Endometrial microvascular endothelial cells (primary cell): ENCODE measurements around the gene WDFY2. TPM values are rescaled to one million over a fixed set of nuclear protein-coding genes. Genes with fewer than 3 reads are reported as not detected.
"Not testable (repeated sequence)": the region's sequence is repeated elsewhere in the genome, so short reads cannot be mapped to it uniquely, and the experiment has no call there.

Source experiments
- in situ Hi-C: cut with HindIII; loops from 2 replicates; pipeline ENCODE4 v1.10.0; 2017; ENCODE audit warnings: low sequenced_read_pairs, low pct_unique_long_range_greater_than_20kb; ENCODE audit errors: inconsistent ontology term
- total RNA-seq: library from RNA; depleted of rRNA; stranded (reverse); fragments of >200 nt; gene quantifications from one replicate; pipeline ENCODE4 v1.2.3, GENCODE V29; 2015; ENCODE audit errors: inconsistent ontology term

The WDFY2 gene
- 1.6 TPM for total RNA-seq

- in situ Hi-C loops, result no loop called here
These were observed at the start of gene WDFY2 for GRCh38 chr13:51583875-51584730. Gene WDFY2, plus strand, starts transcription at chr13:51584462. Its CDS starts 226 bp downstream, at chr13:51584688.

- in situ Hi-C loops, result no loop called here
These were observed 45.6 kb upstream of the WDFY2 start for GRCh38 chr13:51538591-51539179.

- in situ Hi-C loops, result no loop called here
These were observed 44.4 kb upstream of the WDFY2 start for GRCh38 chr13:51539887-51540286.

- in situ Hi-C loops, result no loop called here
These were observed 43.2 kb upstream of the WDFY2 start for GRCh38 chr13:51541037-51541436.

GRCh38 chr13:51541809-51542258 is 42.4 kb upstream of the WDFY2 start:
- in situ Hi-C loops, result no loop called here

GRCh38 chr13:51542346-51543242 is 41.7 kb upstream of the WDFY2 start:
- in situ Hi-C loops, result no loop called here

DNA sequence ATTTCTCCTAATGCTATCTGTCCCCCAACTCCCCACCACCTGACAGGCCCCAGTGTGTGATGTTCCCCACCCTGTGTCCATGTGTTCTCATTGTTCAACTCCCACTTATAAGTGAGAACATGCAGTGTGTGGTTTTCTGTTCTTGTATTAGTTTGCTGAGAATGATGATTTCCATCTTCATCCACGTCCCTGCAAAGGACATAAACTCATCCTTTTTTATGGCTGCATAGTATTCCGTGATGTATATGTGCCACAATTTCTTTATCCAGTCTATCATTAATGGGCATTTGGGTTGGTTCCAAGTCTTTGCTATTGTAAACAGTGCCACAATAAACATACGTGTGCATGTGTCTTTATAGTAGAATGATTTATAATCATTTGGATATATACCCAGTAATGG is 38.8 kb upstream of the WDFY2 start:
- in situ Hi-C loops, result not testable (repeated sequence)

GRCh38 chr13:51547425-51548176 is 36.7 kb upstream of the WDFY2 start:
- in situ Hi-C loops, result no loop called here

- in situ Hi-C loops, result no loop called here
These were observed 35.2 kb upstream of the WDFY2 start for GRCh38 chr13:51549050-51549449.

GRCh38 chr13:51549593-51549992 is 34.7 kb upstream of the WDFY2 start:
- in situ Hi-C loops, result no loop called here

- in situ Hi-C loops, result loop anchor here (25.0 kb wide), 1 partner anchor 88 kb away; the partner anchor contains the start of gene INTS6
These were observed 34.1 kb upstream of the WDFY2 start for GRCh38 chr13:51550151-51550550.

DNA sequence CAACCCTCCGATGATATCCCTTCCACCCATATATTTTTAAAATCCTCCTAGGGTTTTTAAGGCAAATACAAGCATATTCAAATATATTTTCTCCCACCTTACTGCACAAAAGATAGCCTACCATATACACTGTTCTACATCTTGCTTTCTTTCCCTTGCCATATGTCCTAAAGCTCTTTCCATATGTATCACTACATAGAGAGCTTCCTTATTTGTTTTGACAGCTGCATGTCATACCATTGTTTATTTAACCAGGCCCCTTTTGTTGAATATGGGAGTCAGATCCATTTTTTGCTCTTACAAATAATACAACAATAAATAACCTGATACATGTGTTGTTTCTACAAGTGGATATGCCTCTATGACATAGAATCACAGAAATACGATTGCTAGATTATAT is 32.8 kb upstream of the WDFY2 start:
- in situ Hi-C loops, result loop anchor here (25.0 kb wide), 1 partner anchor 89 kb away; the partner anchor contains the start of gene INTS6

- in situ Hi-C loops, result loop anchor here (25.0 kb wide), 1 partner anchor 90 kb away; the partner anchor contains the start of gene INTS6
These were observed 32.2 kb upstream of the WDFY2 start for GRCh38 chr13:51552027-51552426.

GRCh38 chr13:51553531-51553930 is 30.7 kb upstream of the WDFY2 start:
- in situ Hi-C loops, result loop anchor here (25.0 kb wide), 1 partner anchor 91 kb away; the partner anchor contains the start of gene INTS6

DNA sequence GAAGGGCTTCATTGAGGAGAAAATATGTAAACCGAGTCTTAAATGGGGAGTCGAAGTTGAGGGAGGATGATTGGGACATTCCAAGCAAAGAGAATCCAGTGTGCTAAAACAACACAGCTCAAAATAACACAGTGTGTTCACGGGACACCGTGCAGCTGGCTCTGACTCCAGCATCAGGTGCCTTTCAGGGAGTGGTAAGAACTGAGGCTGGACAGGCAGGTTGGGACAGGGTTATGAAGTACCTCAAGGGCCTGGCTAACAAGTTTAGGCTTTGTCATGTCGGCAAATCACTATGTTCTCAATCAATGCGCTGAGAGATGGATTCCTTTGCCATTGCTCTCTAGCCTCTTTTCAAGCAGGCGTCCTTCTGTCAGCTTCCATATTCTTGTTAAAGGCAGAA is 27.5 kb upstream of the WDFY2 start:
- in situ Hi-C loops, result loop anchor here (25.0 kb wide), 1 partner anchor 94 kb away; the partner anchor contains the start of gene INTS6

- in situ Hi-C loops, result loop anchor here (25.0 kb wide), 1 partner anchor 95 kb away; the partner anchor contains the start of gene INTS6
These were observed 26.8 kb upstream of the WDFY2 start for GRCh38 chr13:51557438-51557837.

DNA sequence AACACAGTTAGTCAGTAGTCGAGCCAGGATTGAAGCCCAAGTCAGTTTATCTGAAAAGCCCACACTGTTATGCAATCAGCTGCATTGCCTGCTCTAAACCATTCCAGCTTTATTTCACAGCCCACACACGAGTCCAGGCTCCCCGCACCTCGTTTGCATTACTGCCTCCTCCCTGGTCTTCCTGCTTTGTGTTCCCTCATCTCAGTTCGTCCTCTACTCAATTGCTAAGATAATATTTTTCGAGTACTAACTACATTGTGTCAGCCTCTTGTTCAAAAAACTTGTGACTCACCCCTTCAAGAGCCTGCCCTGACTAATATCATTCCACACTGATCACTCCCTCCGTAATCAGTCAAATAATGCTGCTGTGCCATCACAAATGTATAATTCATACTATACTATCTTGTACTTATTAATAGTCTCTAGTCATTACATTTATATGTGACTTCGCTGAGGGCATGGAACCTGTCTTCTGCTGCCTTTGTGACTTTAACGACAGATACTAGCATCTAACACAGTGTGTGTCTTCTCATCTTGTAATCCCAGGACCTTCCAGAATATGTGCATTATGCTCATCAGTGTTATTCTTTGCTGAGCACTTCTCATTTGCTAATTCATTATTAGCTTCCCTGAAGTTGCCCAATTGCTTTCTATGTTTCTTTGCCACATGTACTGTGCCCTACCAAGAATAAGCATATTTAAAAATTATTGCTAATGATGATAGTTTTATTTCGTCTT is 26.2 kb upstream of the WDFY2 start:
- in situ Hi-C loops, result loop anchor here (25.0 kb wide), 1 partner anchor 96 kb away; the partner anchor contains the start of gene INTS6
